Cardiac septum (tissue), 1 donor: ENCODE measurements around the gene TDRD6. TPM values are rescaled to one million over a fixed set of nuclear protein-coding genes. Genes with fewer than 3 reads are reported as not detected.
"Not testable (repeated sequence)": the region's sequence is repeated elsewhere in the genome, so short reads cannot be mapped to it uniquely, and the experiment has no call there.

Experiments used
- DNase-seq: peaks from one replicate; pipeline ENCODE4 v3.0.0-alpha.2; 2020; ENCODE audit warnings: low spot score
- intact Hi-C: fragments of 100-400 bp; cut with DNase I; formaldehyde crosslinking; loops from one replicate; pipeline ENCODE4 v1.14.0; 2022
- long read RNA-seq: library from polyadenylated mRNA; unstranded; transcript quantifications from one replicate; pipeline ENCODE4 v2.0.0, GENCODE V29; 2021
- total RNA-seq: library from RNA; stranded (reverse); fragmentation: NEBNext Ultra II Directional; extraction: Animal tissue kit (Norgen Biotek cat#: 25700); gene quantifications from one replicate; pipeline ENCODE4 v1.2.1, GENCODE V29; 2021
- donor health status: DM: no; HTN: no; CAD: no.

Gene TDRD6
- 0.86 TPM for total RNA-seq
- long read RNA-seq, partial matches to known transcripts, result 0 of 1 reads
- long read RNA-seq, other reads (novel, unspliced or antisense), result 1 of 1 reads

- intact Hi-C loops, result no loop called here
- DNase-seq, result no peak
Observed at GRCh38 chr6:46687619-46688097, at the start of gene TDRD6. Gene TDRD6, plus strand, starts transcription at chr6:46687885. Its CDS starts 244 bp downstream, at chr6:46688129.

- intact Hi-C loops, result no loop called here
- DNase-seq, result no peak
Observed at GRCh38 chr6:46637933-46638332, 49.8 kb upstream of the TDRD6 start.

GRCh38 chr6:46638650-46639049, 49.0 kb upstream of the TDRD6 start:
- intact Hi-C loops, result no loop called here

GRCh38 chr6:46642928-46643751, 44.5 kb upstream of the TDRD6 start:
- intact Hi-C loops, result no loop called here
- no peak for DNase-seq

More at GRCh38 chr6:46638650-46639049, 49.0 kb upstream of the TDRD6 start:
- DNase-seq, result no peak

- no peak for DNase-seq
- intact Hi-C loops, result no loop called here
Observed at GRCh38 chr6:46645265-46645664, 42.4 kb upstream of the TDRD6 start.

- intact Hi-C loops, DNase-seq: not testable (repeated sequence)
Observed at GRCh38 chr6:46648108-46648507, 39.6 kb upstream of the TDRD6 start.

GRCh38 chr6:46648869-46649492, 38.7 kb upstream of the TDRD6 start:
- no peak for DNase-seq
- intact Hi-C loops, result no loop called here

- intact Hi-C loops, result no loop called here
- no peak for DNase-seq
Observed at GRCh38 chr6:46651006-46651405, 36.7 kb upstream of the TDRD6 start.

- intact Hi-C loops, result no loop called here
- DNase-seq, result no peak
Observed at GRCh38 chr6:46651816-46652215, 35.9 kb upstream of the TDRD6 start.

GRCh38 chr6:46652232-46652602, 35.5 kb upstream of the TDRD6 start:
- intact Hi-C loops, result no loop called here
- DNase-seq, result no peak

GRCh38 chr6:46652603-46653438, 34.9 kb upstream of the TDRD6 start, which contains the start of the genes CYP39A1 and SLC25A27:
Gene CYP39A1, minus strand, starts transcription at chr6:46652818. Its CDS starts 236 bp downstream, at chr6:46652582.
Gene SLC25A27, plus strand, starts transcription at chr6:46652975. Its CDS starts 218 bp downstream, at chr6:46653193.
- intact Hi-C loops, result no loop called here

GRCh38 chr6:46653439-46654195, 34.1 kb upstream of the TDRD6 start:
- DNase-seq, result no peak
- intact Hi-C loops, result no loop called here

More at GRCh38 chr6:46652603-46653438, 34.9 kb upstream of the TDRD6 start, which contains the start of the genes CYP39A1 and SLC25A27:
- DNase-seq, result peak; percentile 97

- DNase-seq, result no peak
- intact Hi-C loops, result no loop called here
Observed at GRCh38 chr6:46655803-46656202, 31.9 kb upstream of the TDRD6 start.

GRCh38 chr6:46657642-46658041, 30.0 kb upstream of the TDRD6 start:
- DNase-seq, result no peak
- intact Hi-C loops, result no loop called here

- intact Hi-C loops, result no loop called here
- DNase-seq, result no peak
Observed at GRCh38 chr6:46661483-46661882, 26.2 kb upstream of the TDRD6 start.

GRCh38 chr6:46667377-46667776, 20.3 kb upstream of the TDRD6 start:
- DNase-seq, result no peak
- intact Hi-C loops, result no loop called here

GRCh38 chr6:46674410-46674809, 13.3 kb upstream of the TDRD6 start:
- intact Hi-C loops, result no loop called here
- DNase-seq, result no peak

GRCh38 chr6:46676604-46677313, 10.9 kb upstream of the TDRD6 start:
- DNase-seq, result no peak

More at GRCh38 chr6:46676604-46677313, 10.9 kb upstream of the TDRD6 start:
- intact Hi-C loops, result no loop called here
